A673 (cell line): ENCODE results near the gene MT3. TPM values are rescaled to one million over a fixed set of nuclear protein-coding genes. Genes with fewer than 3 reads are reported as not detected.

Experiments used
- BruUV-seq: library from RNA; stranded (reverse); fragments of 400-500 nt; replicated peaks from 2 replicates; lab custom pipeline; 2021; lab: Mats Ljungman, UMichigan
- CTCF ChIA-PET: fragments of 300-600 bp; sonication (Branson Sonifier 250); formaldehyde crosslinking; loops from one replicate; lab custom pipeline; 2022; ENCODE audit warnings: antibody characterized with exemption; lab: Charles Lee
- POLR2A ChIA-PET: fragments of 300-600 bp; sonication (Branson Sonifier 250); formaldehyde crosslinking; loops from one replicate; lab custom pipeline; 2022; ENCODE audit warnings: antibody characterized with exemption; ENCODE audit not compliant: low non-redundant PET; lab: Charles Lee
- DNase-seq: peaks from one replicate; pipeline ENCODE4 v3.0.0-alpha.2; 2015; ENCODE audit warnings: low spot score
- H3K27ac ChIP-seq: fragments of 200-600 bp; sonication (generic); 2 replicates; pipeline ENCODE4 v1.5.1; 2016; ENCODE audit warnings: mixed run types, low read depth, mild to moderate bottlenecking, mixed read lengths, antibody characterized with exemption, low read length; ENCODE audit not compliant: poor library complexity, severe bottlenecking
- H3K27me3 ChIP-seq: fragments of 200-600 bp; sonication (generic); replicated peaks from 2 replicates; pipeline ENCODE4 v1.6.1; 2017; ENCODE audit warnings: mixed run types, low read depth, mild to moderate bottlenecking, mixed read lengths, antibody characterized with exemption, low read length; ENCODE audit not compliant: insufficient read depth, poor library complexity
- H3K36me3 ChIP-seq: fragments of 200-600 bp; sonication (generic); 2 replicates; pipeline ENCODE4 v1.6.1; 2016; ENCODE audit warnings: mixed run types, mild to moderate bottlenecking, mixed read lengths, antibody characterized with exemption, low read length; ENCODE audit not compliant: insufficient read depth, poor library complexity, severe bottlenecking
- H3K4me1 ChIP-seq: fragments of 200-600 bp; sonication (generic); 2 replicates; pipeline ENCODE4 v1.6.1; 2017; ENCODE audit warnings: mixed run types, mild to moderate bottlenecking, mixed read lengths, antibody characterized with exemption, low read length; ENCODE audit not compliant: insufficient read depth, poor library complexity, severe bottlenecking
- H3K4me3 ChIP-seq: fragments of 200-600 bp; sonication (generic); 2 replicates; pipeline ENCODE4 v1.5.1; 2016; ENCODE audit warnings: low read depth, mixed run types, mild to moderate bottlenecking, mixed read lengths, low read length; ENCODE audit not compliant: poor library complexity, severe bottlenecking
- H3K9me3 ChIP-seq: fragments of 200-600 bp; sonication (generic); 2 replicates; pipeline ENCODE4 v1.6.1; 2016; ENCODE audit warnings: mixed run types, low read depth, mild to moderate bottlenecking, mixed read lengths, antibody characterized with exemption, low read length; ENCODE audit not compliant: poor library complexity, severe bottlenecking
- EZH2 ChIP-seq: fragments of 200-600 bp; sonication (generic); IDR thresholded peaks from 2 replicates; pipeline ENCODE4 v1.6.1; 2017; ENCODE audit warnings: borderline replicate concordance, low read depth, mild to moderate bottlenecking, mixed read lengths, antibody characterized with exemption, low read length; ENCODE audit not compliant: poor library complexity, severe bottlenecking
- intact Hi-C: fragments of 100-400 bp; cut with micrococcal nuclease; formaldehyde crosslinking; loops from one replicate; pipeline ENCODE4 v1.10.0; 2022; ENCODE audit not compliant: unreplicated experiment
- total RNA-seq: library from RNA; stranded (reverse); gene quantifications from 2 replicates; pipeline ENCODE4 v1.2.3, GENCODE V29; 2021
- TF ChIP-seq, protein P1 (sequence below): fragments of 300-800, 200-600 bp; sonication (generic); conservative IDR thresholded peaks from 2 replicates; pipeline ENCODE4 v1.5.1; 2017; ENCODE audit warnings: low read depth, mild to moderate bottlenecking, antibody characterized with exemption, low read length, moderate library complexity, mixed read lengths

MT3 gene
- total RNA-seq, 1 experiment from 2014 or later: not detected

DNA sequence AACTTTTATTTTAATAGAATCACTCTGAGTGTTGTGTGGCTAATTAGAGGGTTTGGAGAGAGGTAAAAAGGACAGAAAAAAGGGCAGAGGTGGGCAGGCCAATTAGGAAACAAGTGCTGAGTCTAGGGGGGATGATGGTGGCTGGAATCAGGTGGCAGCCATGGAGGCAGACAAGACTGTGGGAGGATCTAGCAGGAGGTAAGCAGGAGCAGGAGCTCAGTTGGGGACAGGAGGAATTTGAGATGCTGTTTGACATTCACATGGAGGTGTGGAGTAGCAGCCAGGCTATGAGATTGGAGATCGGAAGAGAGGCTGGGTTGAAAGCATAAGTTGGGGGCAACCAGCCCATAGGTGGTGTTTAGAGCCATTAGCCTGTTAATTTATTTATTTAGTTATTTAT lies 28.2 kb upstream of the MT3 start:
- intact Hi-C loops: no loop called here
- TF ChIP-seq EZH2: no peak
- TF ChIP-seq, protein P1, sequence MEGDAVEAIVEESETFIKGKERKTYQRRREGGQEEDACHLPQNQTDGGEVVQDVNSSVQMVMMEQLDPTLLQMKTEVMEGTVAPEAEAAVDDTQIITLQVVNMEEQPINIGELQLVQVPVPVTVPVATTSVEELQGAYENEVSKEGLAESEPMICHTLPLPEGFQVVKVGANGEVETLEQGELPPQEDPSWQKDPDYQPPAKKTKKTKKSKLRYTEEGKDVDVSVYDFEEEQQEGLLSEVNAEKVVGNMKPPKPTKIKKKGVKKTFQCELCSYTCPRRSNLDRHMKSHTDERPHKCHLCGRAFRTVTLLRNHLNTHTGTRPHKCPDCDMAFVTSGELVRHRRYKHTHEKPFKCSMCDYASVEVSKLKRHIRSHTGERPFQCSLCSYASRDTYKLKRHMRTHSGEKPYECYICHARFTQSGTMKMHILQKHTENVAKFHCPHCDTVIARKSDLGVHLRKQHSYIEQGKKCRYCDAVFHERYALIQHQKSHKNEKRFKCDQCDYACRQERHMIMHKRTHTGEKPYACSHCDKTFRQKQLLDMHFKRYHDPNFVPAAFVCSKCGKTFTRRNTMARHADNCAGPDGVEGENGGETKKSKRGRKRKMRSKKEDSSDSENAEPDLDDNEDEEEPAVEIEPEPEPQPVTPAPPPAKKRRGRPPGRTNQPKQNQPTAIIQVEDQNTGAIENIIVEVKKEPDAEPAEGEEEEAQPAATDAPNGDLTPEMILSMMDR: no peak
- BruUV-seq: no TSS peak
- H3K9me3 ChIP-seq: no peaks in the 10 kb centered on the region
- ChIA-PET POLR2A (no interaction called here), CTCF (no interaction called here)
- H3K27me3 ChIP-seq: peaks cover 6% of the 10 kb centered on the region
- H3K27ac ChIP-seq: no peak overlapping the region
- no peak overlapping the region for H3K4me3 ChIP-seq
- no peaks in the 10 kb centered on the region for H3K36me3 ChIP-seq
- no peak for DNase-seq
- H3K4me1 ChIP-seq: no peaks in the 10 kb centered on the region

DNA sequence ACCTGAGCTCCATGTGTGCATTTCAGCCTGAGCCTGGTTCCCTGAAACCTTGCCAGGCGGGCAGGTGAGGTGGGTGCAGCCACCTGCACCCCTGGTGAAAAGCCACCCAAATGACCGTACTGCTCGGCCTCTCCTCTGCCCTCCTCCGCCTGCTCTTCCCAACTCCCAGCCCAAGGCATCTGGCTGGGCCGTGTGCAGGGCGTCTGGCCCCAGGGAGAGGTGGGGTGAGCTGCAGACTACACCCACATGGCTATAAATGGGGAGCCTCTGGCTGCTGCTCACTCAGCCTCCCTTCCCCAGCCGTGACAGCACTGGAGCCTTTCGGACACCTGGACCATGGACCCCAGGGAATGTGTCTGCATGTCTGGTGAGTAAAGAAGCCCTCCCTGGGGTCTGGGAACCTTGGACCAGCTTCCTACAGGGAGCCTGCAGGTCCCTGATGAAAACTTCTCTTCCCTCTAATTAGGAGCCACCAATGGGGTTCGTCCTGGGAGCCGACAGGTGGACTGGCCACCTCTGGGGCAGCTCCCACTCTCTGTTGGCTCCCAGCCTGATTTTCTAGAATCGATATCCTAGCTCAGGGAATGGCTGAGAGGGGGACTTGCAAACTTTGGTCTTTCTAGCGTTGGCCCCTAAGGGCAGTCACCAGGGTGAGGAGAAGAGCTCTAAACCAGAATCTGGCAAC lies 24.4 kb upstream of the MT3 start, which contains the start of gene MT4:
TSS of gene MT4 (plus strand) at position 281 of the 685 bp plus-strand sequence. CDS start at position 337, 56 bp downstream.
- Histone ChIP-seq H3K27me3 (peaks cover 3% of the 10 kb centered on the region), H3K27ac (no peak within 1 kb of the TSS), H3K4me3 (no peak within 1 kb of the TSS), H3K4me1 (no peaks in the 10 kb centered on the region), H3K36me3 (no peaks in the 10 kb centered on the region), H3K9me3 (no peaks in the 10 kb centered on the region)
- intact Hi-C loops: no loop called here
- POLR2A ChIA-PET: no interaction called here
- TF ChIP-seq, protein P1: no peak
- no peak for TF ChIP-seq EZH2
- CTCF ChIA-PET: no interaction called here
- BruUV-seq: no TSS peak
- DNase-seq: no peak

DNA sequence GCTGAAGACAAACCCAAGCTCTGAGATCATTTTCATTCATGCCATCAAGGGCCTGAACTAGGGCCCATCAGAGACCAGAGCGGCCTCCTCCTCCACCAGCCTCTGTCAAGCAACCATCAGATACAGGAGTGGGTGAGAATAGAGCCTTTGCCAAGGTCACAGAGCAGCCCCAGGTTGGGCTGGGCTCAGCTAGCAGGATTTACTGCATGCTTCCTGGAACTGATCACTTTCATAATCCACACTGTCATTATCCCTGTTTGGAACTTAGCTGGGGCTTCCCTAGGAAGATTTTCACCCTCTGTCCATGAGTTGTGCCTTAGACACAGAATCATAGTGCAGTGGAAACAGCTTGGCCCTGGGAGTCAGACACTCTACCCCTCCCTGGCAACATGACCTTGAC lies 19.4 kb upstream of the MT3 start:
- BruUV-seq: no TSS peak
- DNase-seq: no peak
- no peak overlapping the region for H3K4me3 ChIP-seq
- H3K36me3 ChIP-seq: no peaks in the 10 kb centered on the region
- TF ChIP-seq EZH2: no peak
- TF ChIP-seq, protein P1: no peak
- ChIA-PET POLR2A (interaction anchor here (0.6 kb wide), 1 partner anchor 42 kb away, joined by 3 read pairs; no protein-coding TSS in a partner anchor), CTCF (no interaction called here)
- no peaks in the 10 kb centered on the region for H3K9me3 ChIP-seq
- H3K27ac ChIP-seq: no peak overlapping the region
- no peaks in the 10 kb centered on the region for H3K4me1 ChIP-seq
- peaks cover 3% of the 10 kb centered on the region for H3K27me3 ChIP-seq
- intact Hi-C loops: no loop called here
